BE2C (cell line): ENCODE data around the gene FBXO9.

ENCODE experiments used
- DNase-seq: peaks from one replicate; pipeline ENCODE4 v3.0.0-alpha.2; 2020
- H3K27me3 ChIP-seq: fragments of 250-450 bp; sonication (Bioruptor Pico); 2 replicates; pipeline ENCODE4 v1.5.1; 2020; ENCODE audit warnings: mild to moderate bottlenecking
- H3K36me3 ChIP-seq: fragments of 250-450 bp; sonication (Bioruptor Pico); 2 replicates; pipeline ENCODE4 v1.5.1; 2020; ENCODE audit warnings: mild to moderate bottlenecking
- H3K4me1 ChIP-seq: fragments of 250-450 bp; sonication (Bioruptor Pico); 2 replicates; pipeline ENCODE4 v1.5.1; 2020
- H3K4me3 ChIP-seq: 2 replicates; pipeline ENCODE4 v1.5.1; 2011; ENCODE audit warnings: low read depth, low read length
- H3K9me3 ChIP-seq: fragments of 250-450 bp; sonication (Bioruptor Pico); 2 replicates; pipeline ENCODE4 v1.5.1; 2020
- CTCF ChIP-seq: IDR thresholded peaks from 2 replicates; pipeline ENCODE4 v1.5.1; 2012; ENCODE audit warnings: mild to moderate bottlenecking, low read depth, low read length

Gene FBXO9

GRCh38 chr6:53112871-53113270 is 47.7 kb downstream of the FBXO9 start:
- Histone ChIP-seq H3K27me3 (no peaks in the 10 kb centered on the region), H3K9me3 (no peaks in the 10 kb centered on the region), H3K4me1 (no peaks in the 10 kb centered on the region), H3K4me3 (no peak overlapping the region), H3K36me3 (no peaks in the 10 kb centered on the region)
- DNase-seq = no peak
- no peak for TF ChIP-seq CTCF

GRCh38 chr6:53113742-53114141 is 48.5 kb downstream of the FBXO9 start:
- no peaks in the 10 kb centered on the region for H3K27me3 ChIP-seq
- no peaks in the 10 kb centered on the region for H3K9me3 ChIP-seq
- DNase-seq = no peak
- no peaks in the 10 kb centered on the region for H3K36me3 ChIP-seq
- no peaks in the 10 kb centered on the region for H3K4me1 ChIP-seq
- no peak for TF ChIP-seq CTCF
- H3K4me3 ChIP-seq = no peak overlapping the region

- no peaks in the 10 kb centered on the region for H3K27me3 ChIP-seq
- DNase-seq = no peak
- H3K36me3 ChIP-seq = no peaks in the 10 kb centered on the region
- TF ChIP-seq CTCF = no peak
- H3K9me3 ChIP-seq = no peaks in the 10 kb centered on the region
- no peak overlapping the region for H3K4me3 ChIP-seq
- H3K4me1 ChIP-seq = no peaks in the 10 kb centered on the region
These were observed 49.9 kb downstream of the FBXO9 start for GRCh38 chr6:53115113-53115512.

- no peak for TF ChIP-seq CTCF
- no peaks in the 10 kb centered on the region for H3K9me3 ChIP-seq
- no peaks in the 10 kb centered on the region; the same call in 1 of the 2 replicates for H3K27me3 ChIP-seq
- no peak for DNase-seq
- H3K4me1 ChIP-seq = no peaks in the 10 kb centered on the region
- H3K36me3 ChIP-seq = no peaks in the 10 kb centered on the region
- H3K4me3 ChIP-seq = no peak overlapping the region
These were observed 50.5 kb downstream of the FBXO9 start for GRCh38 chr6:53115741-53116140.

GRCh38 chr6:53119349-53119748 is 54.1 kb downstream of the FBXO9 start:
- Histone ChIP-seq H3K9me3 (no peaks in the 10 kb centered on the region), H3K4me3 (no peak overlapping the region), H3K4me1 (no peaks in the 10 kb centered on the region), H3K36me3 (no peaks in the 10 kb centered on the region), H3K27me3 (no peaks in the 10 kb centered on the region; the same call in 1 of the 2 replicates)
- no peak for DNase-seq
- no peak for TF ChIP-seq CTCF

GRCh38 chr6:53119772-53120409 is 54.7 kb downstream of the FBXO9 start:
- Histone ChIP-seq H3K4me3 (no peak overlapping the region), H3K27me3 (no peaks in the 10 kb centered on the region; the same call in 1 of the 2 replicates), H3K36me3 (no peaks in the 10 kb centered on the region), H3K4me1 (no peaks in the 10 kb centered on the region), H3K9me3 (no peaks in the 10 kb centered on the region)
- DNase-seq = no peak
- no peak for TF ChIP-seq CTCF
